ENCODE results near the gene SNRK. TPM values are rescaled to one million over a fixed set of nuclear protein-coding genes. Genes with fewer than 3 reads are reported as not detected.

The SNRK gene
- total RNA-seq, 1 donor from 2014 or later = 77.5 TPM

- no peak for DNase-seq
Measured at GRCh38 chr3:43273416-43273815, 12.9 kb upstream of the SNRK start.

GRCh38 chr3:43279082-43279481 lies 7.3 kb upstream of the SNRK start:
- no peak for DNase-seq

GRCh38 chr3:43279532-43279931 lies 6.8 kb upstream of the SNRK start:
- DNase-seq = no peak

- no peak for DNase-seq
Measured at GRCh38 chr3:43281020-43281419, 5.3 kb upstream of the SNRK start.

GRCh38 chr3:43284171-43284570 lies 2.2 kb upstream of the SNRK start:
- DNase-seq = no peak

- DNase-seq = no peak
Measured at GRCh38 chr3:43285644-43286043, 696 bp upstream of the SNRK start.

- no peak for DNase-seq
Measured at GRCh38 chr3:43286841-43287499, 630 bp downstream of the SNRK start.

GRCh38 chr3:43287500-43287873 lies 1.1 kb downstream of the SNRK start:
- DNase-seq = no peak

- no peak for DNase-seq
Measured at GRCh38 chr3:43288366-43288765, 2.0 kb downstream of the SNRK start.

GRCh38 chr3:43288850-43289249 lies 2.5 kb downstream of the SNRK start:
- DNase-seq = no peak

GRCh38 chr3:43289401-43289800 lies 3.1 kb downstream of the SNRK start:
- DNase-seq = no peak

GRCh38 chr3:43289841-43290470 lies 3.6 kb downstream of the SNRK start:
- DNase-seq = no peak

- no peak for DNase-seq
Measured at GRCh38 chr3:43290956-43291355, 4.6 kb downstream of the SNRK start.

- DNase-seq = no peak
Measured at GRCh38 chr3:43291546-43291945, 5.2 kb downstream of the SNRK start.

- no peak for DNase-seq
Measured at GRCh38 chr3:43294975-43295374, 8.6 kb downstream of the SNRK start.

- DNase-seq = no peak
Measured at GRCh38 chr3:43296565-43296964, 10.2 kb downstream of the SNRK start.

- no peak for DNase-seq
Measured at GRCh38 chr3:43298292-43298691, 12.0 kb downstream of the SNRK start.

GRCh38 chr3:43298761-43299160 lies 12.4 kb downstream of the SNRK start:
- no peak for DNase-seq

GRCh38 chr3:43302116-43302880 lies 16.0 kb downstream of the SNRK start:
- DNase-seq = no peak

GRCh38 chr3:43304126-43304525 lies 17.8 kb downstream of the SNRK start:
- no peak for DNase-seq

- DNase-seq = no peak
Measured at GRCh38 chr3:43307226-43307625, 20.9 kb downstream of the SNRK start.

GRCh38 chr3:43307649-43308048 lies 21.3 kb downstream of the SNRK start:
- no peak for DNase-seq
